ENCODE measurements around the gene RFX5.

- TF ChIP-seq CTCF (IDR thresholded peaks at IDR 0.05), result no peak
- no peak for TF ChIP-seq ZFX (IDR thresholded peaks at IDR 0.05; ENCODE audit: borderline replicate concordance)
Measured at GRCh38 chr1:151364996-151365395, 17.9 kb upstream of the RFX5 start.

Measured in 22Rv1 (cell line).